Loucy (cell line): ENCODE measurements around the gene RBBP6.

ENCODE experiments used
- CTCF ChIP-seq: fragments of 200-600 bp; sonication (generic); conservative IDR thresholded peaks from 2 replicates; pipeline ENCODE4 v1.5.1; 2014; ENCODE audit warnings: mild to moderate bottlenecking, antibody characterized with exemption, low read length
- EZH2phosphoT487 ChIP-seq: fragments of 200-600 bp; IDR thresholded peaks from 2 replicates; pipeline ENCODE4 v1.6.1; 2018; ENCODE audit warnings: antibody characterized with exemption, mild to moderate bottlenecking, moderate library complexity, borderline replicate concordance

- no peak for TF ChIP-seq CTCF
- TF ChIP-seq EZH2phosphoT487: no peak
Observed at GRCh38 chr16:24541233-24541933, 2.0 kb downstream of the RBBP6 start.
